ENCODE measurements around the gene CCDC183.
"Not testable (repeated sequence)": the region's sequence is repeated elsewhere in the genome, so short reads cannot be mapped to it uniquely, and the experiment has no call there.

CCDC183 gene

DNA sequence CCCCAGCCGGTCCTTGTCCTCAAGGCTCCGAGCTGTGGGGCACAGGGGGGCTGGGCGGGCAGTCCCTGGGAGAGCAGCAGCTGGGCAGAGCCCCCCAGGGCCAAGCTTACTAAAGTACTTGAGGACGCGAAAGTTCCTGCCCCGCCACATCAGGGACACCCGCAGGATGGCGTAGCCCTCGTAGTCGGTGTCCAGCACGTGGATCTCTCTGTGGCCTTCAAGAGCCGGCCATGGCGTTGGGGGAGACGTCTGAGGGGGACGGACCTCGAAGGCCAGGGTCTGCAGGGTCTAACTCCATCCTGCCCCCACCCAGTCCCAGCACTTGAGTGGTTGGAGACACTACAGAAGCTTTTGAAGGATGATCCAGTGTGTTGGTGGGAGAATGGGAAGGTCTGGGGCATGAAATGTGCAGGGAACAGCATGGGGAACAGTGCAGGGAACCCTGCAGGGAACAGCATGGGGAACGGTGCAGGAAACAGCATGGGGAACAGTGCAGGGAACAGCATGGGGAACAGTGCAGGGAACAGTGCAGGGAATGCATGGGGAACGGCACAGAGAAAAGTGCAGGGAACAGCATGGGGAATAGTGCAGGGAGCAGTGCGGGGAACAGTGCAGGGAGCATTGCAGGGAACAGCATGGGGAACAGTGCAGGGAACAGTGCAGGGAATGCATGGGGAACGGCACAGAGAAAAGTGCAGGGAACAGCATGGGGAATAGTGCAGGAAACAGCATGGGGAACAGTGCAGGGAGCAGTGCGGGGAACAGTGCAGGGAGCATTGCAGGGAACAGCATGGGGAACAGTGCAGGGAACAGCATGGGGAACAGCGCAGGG is 40.6 kb upstream of the CCDC183 start:
- not testable (repeated sequence) for DNase-seq (ENCODE audit: low spot score in 2 of 2); ATAC-seq (replicated peaks; ENCODE audit: extremely low read depth, poor library complexity, severe bottlenecking); H3K36me3 Mint-ChIP-seq (ENCODE audit: insufficient read depth); H3K4me1 Mint-ChIP-seq; H3K4me3 Mint-ChIP-seq; H3K27ac Mint-ChIP-seq (ENCODE audit: low read depth); H3K27me3 Mint-ChIP-seq
- H3K9me3 Mint-ChIP-seq: peaks cover 13% of the 10 kb centered on the region

DNA sequence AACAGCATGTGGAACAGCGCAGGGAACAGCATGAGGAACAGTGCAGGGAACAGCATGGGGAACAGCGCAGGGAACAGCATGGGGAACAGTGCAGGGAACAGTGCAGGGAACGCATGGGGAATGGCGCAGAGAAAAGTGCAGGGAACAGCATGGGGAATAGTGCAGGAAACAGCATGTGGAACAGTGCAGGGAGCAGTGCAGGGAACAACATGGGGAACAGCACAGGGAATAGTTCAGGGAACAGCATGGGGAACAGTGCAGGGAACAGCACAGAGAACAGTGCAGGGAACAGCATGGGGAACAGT is 40.1 kb upstream of the CCDC183 start:
- ATAC-seq (replicated peaks; ENCODE audit: extremely low read depth, poor library complexity, severe bottlenecking) (no peak), DNase-seq (ENCODE audit: low spot score in 2 of 2) (no peak)
- Mint-ChIP-seq H3K27me3 (no peaks in the 10 kb centered on the region), H3K27ac (ENCODE audit: low read depth) (no peak overlapping the region), H3K36me3 (ENCODE audit: insufficient read depth) (peaks cover 1% of the 10 kb centered on the region), H3K4me1 (no peaks in the 10 kb centered on the region), H3K4me3 (no peak overlapping the region), H3K9me3 (peaks cover 13% of the 10 kb centered on the region)

DNA sequence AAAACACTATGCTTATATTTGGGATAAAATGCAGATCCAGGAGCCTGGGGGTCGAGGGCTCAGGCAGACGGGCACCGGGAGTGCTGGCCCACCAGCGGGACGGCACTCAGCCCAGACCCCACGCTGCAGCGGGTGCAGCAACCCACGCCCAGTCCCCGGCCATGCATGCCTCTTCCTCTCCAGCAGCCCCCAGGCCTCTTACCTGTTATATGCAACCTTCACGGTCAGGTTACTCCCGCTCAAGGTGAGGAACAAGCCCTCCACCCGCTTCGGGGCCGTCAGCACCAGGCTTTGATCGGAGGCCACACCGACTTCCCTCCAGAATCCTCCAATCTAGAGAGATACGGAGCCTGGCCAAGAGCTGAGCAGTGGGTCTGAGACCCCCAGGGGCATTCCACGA is 39.3 kb upstream of the CCDC183 start:
- H3K9me3 Mint-ChIP-seq: peaks cover 10% of the 10 kb centered on the region
- ATAC-seq (replicated peaks; ENCODE audit: extremely low read depth, poor library complexity, severe bottlenecking) (no peak), DNase-seq (ENCODE audit: low spot score in 2 of 2) (no peak)
- H3K27ac Mint-ChIP-seq (ENCODE audit: low read depth): no peak overlapping the region
- H3K4me1 Mint-ChIP-seq: no peaks in the 10 kb centered on the region
- H3K4me3 Mint-ChIP-seq: no peak overlapping the region
- peaks cover 1% of the 10 kb centered on the region for H3K36me3 Mint-ChIP-seq (ENCODE audit: insufficient read depth)
- H3K27me3 Mint-ChIP-seq: no peaks in the 10 kb centered on the region

DNA sequence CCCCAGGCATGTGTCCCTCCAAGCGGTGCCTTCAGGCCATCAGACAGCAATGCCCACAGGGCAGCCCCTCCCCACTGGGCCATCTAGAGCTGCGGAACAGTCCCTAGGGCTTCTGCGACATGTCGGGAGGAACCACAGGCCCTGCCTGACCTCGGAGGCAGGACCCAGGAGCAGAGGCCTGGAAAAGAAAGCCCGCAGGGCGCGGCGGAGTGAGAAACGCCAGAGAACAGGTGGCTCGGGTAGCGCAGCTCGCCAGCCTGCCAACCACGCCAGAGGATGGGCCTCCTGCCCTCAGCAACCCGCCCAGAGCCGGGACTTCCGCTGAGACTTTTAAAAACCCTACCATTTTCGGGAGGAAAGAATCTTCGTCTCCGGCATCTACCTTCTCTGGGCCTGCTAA is 38.8 kb upstream of the CCDC183 start:
- no peak overlapping the region for H3K4me3 Mint-ChIP-seq
- no peak for DNase-seq (ENCODE audit: low spot score in 2 of 2)
- no peaks in the 10 kb centered on the region for H3K27me3 Mint-ChIP-seq
- no peak for ATAC-seq (replicated peaks; ENCODE audit: extremely low read depth, poor library complexity, severe bottlenecking)
- H3K9me3 Mint-ChIP-seq: peaks cover 6% of the 10 kb centered on the region
- H3K4me1 Mint-ChIP-seq: no peaks in the 10 kb centered on the region
- H3K36me3 Mint-ChIP-seq (ENCODE audit: insufficient read depth): peaks cover 1% of the 10 kb centered on the region
- H3K27ac Mint-ChIP-seq (ENCODE audit: low read depth): no peak overlapping the region

DNA sequence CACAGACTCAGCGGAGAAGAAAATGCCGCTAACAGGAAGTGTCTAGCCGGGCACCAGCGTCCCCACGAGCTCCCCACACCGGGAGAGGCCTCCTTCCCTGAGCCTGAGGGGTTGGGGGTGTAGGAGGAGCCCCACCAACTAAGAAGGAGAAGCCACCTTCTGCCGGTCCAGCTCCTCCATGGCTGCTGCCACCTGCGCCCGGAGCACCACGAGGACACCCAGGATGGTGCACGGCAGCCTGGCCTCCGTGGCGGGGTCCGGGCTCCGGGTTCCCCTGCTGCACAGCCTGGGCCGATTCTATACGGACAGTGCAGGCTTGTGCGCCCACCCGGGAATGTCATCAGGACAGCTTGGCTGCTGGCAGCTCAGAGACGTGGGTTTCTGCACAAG is 38.4 kb upstream of the CCDC183 start:
- peaks cover 2% of the 10 kb centered on the region for H3K9me3 Mint-ChIP-seq
- H3K4me3 Mint-ChIP-seq: no peak overlapping the region
- H3K27me3 Mint-ChIP-seq: no peaks in the 10 kb centered on the region
- no peaks in the 10 kb centered on the region for H3K36me3 Mint-ChIP-seq (ENCODE audit: insufficient read depth)
- H3K27ac Mint-ChIP-seq (ENCODE audit: low read depth): no peak overlapping the region
- ATAC-seq (replicated peaks; ENCODE audit: extremely low read depth, poor library complexity, severe bottlenecking): no peak
- H3K4me1 Mint-ChIP-seq: no peaks in the 10 kb centered on the region
- no peak for DNase-seq (ENCODE audit: low spot score in 2 of 2)

DNA sequence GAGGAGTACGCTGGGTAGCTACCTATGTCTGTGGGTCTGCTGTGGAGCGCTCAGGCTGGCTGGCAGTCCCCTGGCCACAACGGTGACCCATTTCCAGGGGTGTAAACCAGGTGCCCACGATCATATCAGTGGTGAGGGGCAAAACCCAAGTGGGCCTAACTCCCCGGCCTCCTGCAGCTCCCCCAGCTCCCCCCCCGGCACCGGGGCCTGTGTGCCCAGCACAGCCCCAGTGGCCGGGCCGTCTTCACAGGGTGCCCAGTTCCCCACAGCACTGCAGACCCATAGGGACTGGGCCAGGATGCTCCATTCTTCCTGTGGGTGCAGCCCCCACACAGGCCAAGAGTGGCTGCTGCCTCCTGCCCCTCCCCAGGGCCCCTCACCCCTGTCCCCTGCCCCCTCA is 37.1 kb upstream of the CCDC183 start:
- H3K27me3 Mint-ChIP-seq: no peaks in the 10 kb centered on the region
- no peak overlapping the region for H3K27ac Mint-ChIP-seq (ENCODE audit: low read depth)
- no peaks in the 10 kb centered on the region for H3K36me3 Mint-ChIP-seq (ENCODE audit: insufficient read depth)
- no peak for DNase-seq (ENCODE audit: low spot score in 2 of 2)
- H3K4me1 Mint-ChIP-seq: no peaks in the 10 kb centered on the region
- no peaks in the 10 kb centered on the region for H3K9me3 Mint-ChIP-seq
- H3K4me3 Mint-ChIP-seq: no peak overlapping the region
- ATAC-seq (replicated peaks; ENCODE audit: extremely low read depth, poor library complexity, severe bottlenecking): no peak

DNA sequence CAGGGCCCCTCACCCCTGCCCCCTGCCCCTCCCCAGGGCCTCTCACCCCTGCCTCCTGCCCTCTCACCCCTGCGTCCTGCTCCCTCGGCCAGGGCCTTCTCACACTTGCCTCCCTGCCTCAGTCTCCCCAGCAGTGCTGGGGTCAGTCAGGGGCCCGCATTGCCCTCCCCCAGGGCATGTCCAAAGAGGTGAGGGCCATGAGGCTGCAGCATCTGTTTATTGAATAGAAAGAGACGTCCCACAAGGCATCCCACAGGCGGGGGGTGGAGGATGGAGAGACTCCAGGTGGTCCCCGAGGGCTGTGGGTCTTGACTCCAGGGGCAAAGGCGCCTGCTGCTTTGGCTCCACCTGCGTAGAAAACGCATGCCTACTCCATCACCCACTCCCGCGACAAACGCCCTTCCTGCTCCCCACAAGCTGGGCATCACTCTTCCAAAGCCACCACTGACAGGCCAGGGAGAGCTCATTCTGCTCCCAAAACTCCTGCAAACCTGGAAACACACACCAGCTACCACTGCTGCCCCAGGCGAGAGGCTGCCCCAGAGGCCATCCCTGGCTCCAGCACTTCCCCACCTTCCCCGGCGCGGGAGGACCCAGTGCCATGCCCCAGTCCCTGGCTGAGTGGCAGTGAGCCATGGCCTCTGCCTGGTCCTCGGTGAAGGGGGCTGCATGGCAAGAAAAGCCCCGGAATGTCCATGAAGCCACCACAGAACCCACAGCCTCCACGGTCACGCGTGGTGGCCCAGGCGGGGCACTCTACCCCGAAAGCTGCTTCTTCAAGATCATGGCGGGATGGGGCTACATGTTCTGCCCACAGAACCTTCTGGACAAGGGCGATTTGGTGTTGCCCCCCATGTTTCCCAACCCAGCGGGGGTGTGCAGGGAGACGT is 36.5 kb upstream of the CCDC183 start:
- DNase-seq (ENCODE audit: low spot score in 2 of 2): no peak
- H3K9me3 Mint-ChIP-seq: no peaks in the 10 kb centered on the region
- H3K27ac Mint-ChIP-seq (ENCODE audit: low read depth): peak overlapping the region; percentile 55
- no peak for ATAC-seq (replicated peaks; ENCODE audit: extremely low read depth, poor library complexity, severe bottlenecking)
- no peaks in the 10 kb centered on the region for H3K27me3 Mint-ChIP-seq
- no peaks in the 10 kb centered on the region for H3K36me3 Mint-ChIP-seq (ENCODE audit: insufficient read depth)
- no peak overlapping the region for H3K4me3 Mint-ChIP-seq
- H3K4me1 Mint-ChIP-seq: no peaks in the 10 kb centered on the region

DNA sequence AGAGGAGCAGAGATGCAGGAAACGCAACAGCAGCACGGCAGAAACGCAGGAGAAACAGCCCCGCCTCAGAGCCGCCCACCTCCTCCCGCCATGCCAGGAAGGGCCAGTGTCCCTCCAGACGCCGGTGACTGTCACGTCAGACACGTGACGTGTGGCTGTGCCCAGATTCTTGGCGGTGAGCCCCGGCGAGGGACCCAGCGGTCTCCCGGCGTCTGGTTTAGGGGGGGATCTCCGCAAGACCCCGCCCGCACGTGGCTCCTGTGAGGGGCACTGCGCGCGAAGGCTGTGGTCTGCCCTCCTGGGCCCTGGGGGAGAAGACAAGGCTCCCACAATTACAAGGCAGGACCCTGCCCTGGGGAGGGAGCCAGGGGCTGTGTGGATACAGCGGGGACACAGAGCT is 35.7 kb upstream of the CCDC183 start:
- Mint-ChIP-seq H3K4me1 (no peaks in the 10 kb centered on the region), H3K27me3 (no peaks in the 10 kb centered on the region), H3K27ac (ENCODE audit: low read depth) (peak overlapping the region; percentile 55), H3K4me3 (no peak overlapping the region), H3K9me3 (no peaks in the 10 kb centered on the region), H3K36me3 (ENCODE audit: insufficient read depth) (no peaks in the 10 kb centered on the region)
- DNase-seq (ENCODE audit: low spot score in 2 of 2): no peak
- ATAC-seq (replicated peaks; ENCODE audit: extremely low read depth, poor library complexity, severe bottlenecking): no peak

DNA sequence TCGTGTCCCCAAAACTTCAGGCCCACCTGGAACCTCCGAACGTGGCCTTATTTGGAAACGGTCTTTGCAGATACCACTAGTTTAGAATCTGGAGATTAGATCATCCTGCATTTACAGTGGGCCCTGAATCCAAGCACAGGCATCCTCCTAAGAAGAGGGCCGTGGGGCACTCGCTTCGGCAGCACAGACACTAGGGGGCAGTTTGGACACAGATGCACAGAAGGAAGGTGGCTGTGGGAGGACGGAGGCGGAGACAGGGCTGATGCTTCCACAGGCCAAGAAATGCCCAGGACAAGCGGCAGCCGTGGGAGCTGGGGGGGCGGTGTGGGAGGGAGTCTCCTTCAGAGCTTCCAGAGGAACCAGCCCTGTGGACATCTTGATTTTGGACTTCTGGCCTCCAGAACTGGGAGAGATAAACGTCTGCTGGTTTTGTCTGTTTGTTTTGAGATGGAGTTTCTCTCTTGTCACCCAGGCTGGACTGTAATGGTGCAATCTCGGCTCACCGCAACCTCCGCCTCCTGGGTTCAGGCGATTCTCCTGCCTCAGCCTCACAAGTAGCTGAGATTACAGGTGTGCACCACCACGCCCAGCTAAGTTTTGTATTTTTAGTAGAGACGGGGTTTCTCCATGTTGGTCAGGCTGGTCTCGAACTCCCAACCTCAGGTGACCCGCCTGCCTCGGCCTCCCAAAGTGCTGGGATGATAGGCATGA is 35.1 kb upstream of the CCDC183 start:
- ATAC-seq (replicated peaks; ENCODE audit: extremely low read depth, poor library complexity, severe bottlenecking); H3K27me3 Mint-ChIP-seq; H3K27ac Mint-ChIP-seq (ENCODE audit: low read depth); DNase-seq (ENCODE audit: low spot score in 2 of 2); H3K4me1 Mint-ChIP-seq; H3K36me3 Mint-ChIP-seq (ENCODE audit: insufficient read depth); H3K9me3 Mint-ChIP-seq; H3K4me3 Mint-ChIP-seq: not testable (repeated sequence)

DNA sequence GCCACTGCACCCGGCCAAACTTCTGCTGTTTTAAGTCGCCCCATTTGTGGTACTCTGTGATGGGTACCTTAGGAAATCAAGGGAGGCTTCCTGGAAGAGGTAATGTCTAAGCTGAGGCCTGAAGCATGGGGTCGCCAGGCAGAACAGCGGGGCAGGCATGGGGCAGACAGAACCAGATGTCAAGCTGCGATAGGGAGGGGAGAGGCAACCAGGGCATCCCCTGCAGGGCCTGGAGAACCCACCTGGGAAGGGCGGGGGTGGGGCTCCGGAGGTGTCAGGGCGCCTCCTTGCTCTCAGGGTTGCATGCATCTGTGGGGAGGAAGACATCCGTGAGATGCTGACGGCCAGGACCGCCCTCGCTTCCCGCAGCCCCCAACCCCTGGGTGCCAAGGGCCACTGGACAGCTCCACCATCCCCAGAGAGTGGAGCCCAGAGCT is 34.6 kb upstream of the CCDC183 start:
- Mint-ChIP-seq H3K4me1 (peaks cover under 1% of the 10 kb centered on the region), H3K27me3 (no peaks in the 10 kb centered on the region), H3K9me3 (no peaks in the 10 kb centered on the region), H3K27ac (ENCODE audit: low read depth) (no peak overlapping the region), H3K36me3 (ENCODE audit: insufficient read depth) (no peaks in the 10 kb centered on the region), H3K4me3 (no peak overlapping the region)
- no peak for ATAC-seq (replicated peaks; ENCODE audit: extremely low read depth, poor library complexity, severe bottlenecking)
- DNase-seq (ENCODE audit: low spot score in 2 of 2): no peak

DNA sequence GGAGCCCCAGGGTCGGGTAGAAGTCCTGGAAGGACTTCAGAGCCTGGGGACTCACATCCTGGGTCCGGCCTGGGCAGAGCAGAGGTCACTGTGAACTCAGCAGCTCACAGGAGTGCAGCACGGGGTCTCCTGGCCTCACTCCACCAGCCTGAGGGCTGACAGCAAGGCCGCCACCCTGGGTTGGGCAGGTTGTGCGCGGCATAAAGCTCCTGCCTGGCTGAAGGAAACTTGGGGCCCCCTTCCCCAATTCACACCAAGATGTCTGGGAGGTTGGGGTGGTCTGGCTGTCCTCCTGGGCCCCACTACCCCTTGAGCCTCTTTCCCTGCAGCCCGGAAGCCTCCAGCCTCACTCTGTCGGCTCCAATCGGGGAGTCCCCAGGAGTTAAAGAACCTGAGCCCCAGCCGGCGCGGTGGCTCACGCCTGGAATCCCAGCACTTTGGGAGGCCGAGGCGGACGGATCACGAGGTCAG is 33.9 kb upstream of the CCDC183 start:
- H3K4me3 Mint-ChIP-seq: no peak overlapping the region
- H3K27ac Mint-ChIP-seq (ENCODE audit: low read depth): no peak overlapping the region
- no peaks in the 10 kb centered on the region for H3K9me3 Mint-ChIP-seq
- DNase-seq (ENCODE audit: low spot score in 2 of 2) (no peak), ATAC-seq (replicated peaks; ENCODE audit: extremely low read depth, poor library complexity, severe bottlenecking) (no peak)
- H3K36me3 Mint-ChIP-seq (ENCODE audit: insufficient read depth): no peaks in the 10 kb centered on the region
- peaks cover 7% of the 10 kb centered on the region for H3K4me1 Mint-ChIP-seq
- peaks cover 3% of the 10 kb centered on the region for H3K27me3 Mint-ChIP-seq

DNA sequence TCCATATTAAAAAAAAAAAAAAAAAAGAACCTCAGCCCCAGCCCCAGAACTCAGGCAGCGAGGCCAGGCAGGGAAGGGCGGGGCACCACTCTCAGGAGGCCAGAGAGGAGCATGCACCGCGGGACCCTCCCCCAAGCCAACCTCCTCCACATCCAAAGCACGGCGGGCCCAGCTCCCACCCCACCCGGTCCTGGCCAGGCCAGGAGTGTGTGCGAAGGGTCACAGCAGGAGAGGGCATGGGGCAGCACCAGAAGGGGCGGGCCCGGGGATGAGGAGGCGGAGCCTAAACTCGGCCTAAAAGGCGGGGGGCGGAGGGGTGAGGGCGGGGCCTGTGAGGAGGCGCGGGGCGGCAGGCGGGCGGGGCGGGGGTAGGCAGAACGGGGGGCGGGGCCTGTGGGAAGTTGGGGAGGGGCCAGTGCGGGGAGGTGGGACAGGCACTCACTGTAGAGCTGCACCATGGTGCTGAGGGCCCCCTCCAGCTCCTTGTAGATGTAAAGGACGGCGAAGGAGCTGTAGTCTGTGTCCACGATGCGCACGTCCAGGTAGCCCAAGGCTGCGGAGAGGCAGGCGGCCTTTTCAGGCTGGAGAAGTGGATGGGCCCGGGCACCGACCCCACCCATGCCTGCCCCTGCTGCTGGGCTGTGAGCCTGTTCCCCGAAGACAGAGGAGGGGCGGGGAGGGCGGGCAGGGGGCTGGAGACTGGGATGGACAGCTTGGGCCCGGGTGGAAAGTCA is 33.1 kb upstream of the CCDC183 start:
- Mint-ChIP-seq H3K27me3 (peaks cover 8% of the 10 kb centered on the region), H3K36me3 (ENCODE audit: insufficient read depth) (no peaks in the 10 kb centered on the region), H3K4me3 (no peak overlapping the region), H3K4me1 (peaks cover 7% of the 10 kb centered on the region), H3K27ac (ENCODE audit: low read depth) (no peak overlapping the region), H3K9me3 (no peaks in the 10 kb centered on the region)
- DNase-seq (ENCODE audit: low spot score in 2 of 2) (no peak), ATAC-seq (replicated peaks; ENCODE audit: extremely low read depth, poor library complexity, severe bottlenecking) (no peak)
